GM12865 (cell line): ENCODE results near the gene CDC45.

Experiments used
- DNase-seq: peaks from one replicate; pipeline ENCODE4 v3.0.0; 2010; ENCODE audit warnings: low read depth
- H3K4me3 ChIP-seq: 2 replicates; pipeline ENCODE4 v1.5.1; 2011; ENCODE audit warnings: mild to moderate bottlenecking, low read depth, low read length, control low read depth
- CTCF ChIP-seq: IDR thresholded peaks from 2 replicates; pipeline ENCODE4 v1.5.1; 2011; ENCODE audit warnings: low read length, control low read depth, low read depth, inconsistent platforms; ENCODE audit not compliant: insufficient read depth; ENCODE audit errors: missing control alignments

The CDC45 gene

GRCh38 chr22:19480173-19480568 lies 451 bp downstream of the CDC45 start:
- DNase-seq = no peak
- TF ChIP-seq CTCF = no peak
- peak overlapping the region; percentile 74 for H3K4me3 ChIP-seq

DNA sequence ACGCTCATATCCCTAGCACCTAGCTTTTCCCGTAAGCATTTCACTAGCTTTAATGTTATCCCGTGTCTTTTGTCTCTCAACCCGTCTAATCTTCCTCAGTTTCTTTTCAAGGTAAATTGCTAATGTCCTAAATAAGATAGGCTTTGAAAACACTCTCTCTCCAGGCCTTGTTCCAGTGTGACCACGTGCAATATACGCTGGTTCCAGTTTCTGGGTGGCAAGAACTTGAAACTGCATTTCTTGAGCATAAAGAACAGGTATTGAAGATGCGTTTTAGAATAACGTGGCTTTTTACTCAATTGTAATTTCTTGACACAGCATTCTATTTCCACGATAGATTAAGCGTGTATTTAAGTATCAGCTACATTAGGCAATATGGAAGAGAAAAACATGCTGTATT lies 1.1 kb downstream of the CDC45 start:
- H3K4me3 ChIP-seq = peak overlapping the region; percentile 74
- DNase-seq = no peak
- no peak for TF ChIP-seq CTCF

- no peak for DNase-seq
- H3K4me3 ChIP-seq = no peak overlapping the region
- no peak for TF ChIP-seq CTCF
These were observed 2.6 kb downstream of the CDC45 start for GRCh38 chr22:19482297-19482696.

DNA sequence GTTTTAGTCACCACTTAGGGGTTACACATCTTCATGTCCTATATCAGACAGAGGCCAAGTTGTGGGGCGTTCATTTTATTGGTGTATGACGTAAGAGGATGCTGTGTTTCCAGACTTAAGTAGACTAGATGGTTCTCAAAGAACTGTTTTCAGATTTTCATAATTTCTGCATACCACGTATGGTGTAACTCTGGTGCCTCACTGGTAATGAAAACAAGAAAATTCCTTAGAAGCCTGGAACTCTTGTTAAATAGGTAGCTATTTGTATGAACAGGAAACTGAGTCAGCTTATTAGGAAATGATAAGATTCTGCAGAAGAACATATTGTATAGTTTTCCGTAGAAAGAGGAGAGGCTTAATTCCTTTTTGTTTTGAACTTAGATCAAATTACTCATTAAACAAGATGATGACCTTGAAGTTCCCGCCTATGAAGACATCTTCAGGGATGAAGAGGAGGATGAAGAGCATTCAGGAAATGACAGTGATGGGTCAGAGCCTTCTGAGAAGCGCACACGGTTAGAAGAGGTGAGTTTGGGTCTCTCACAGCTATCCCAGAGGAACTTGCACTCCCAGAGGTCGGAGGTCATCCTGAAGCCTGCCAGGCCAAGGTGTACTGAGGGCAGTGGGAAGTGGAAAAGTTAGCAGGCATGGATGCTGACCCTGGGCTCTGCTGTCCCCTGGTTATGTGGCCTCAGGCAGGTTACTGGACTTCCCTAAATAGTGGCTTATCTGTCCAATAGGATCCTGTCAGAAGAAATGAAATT lies 3.9 kb downstream of the CDC45 start:
- TF ChIP-seq CTCF = no peak
- DNase-seq = no peak
- H3K4me3 ChIP-seq = no peak overlapping the region

DNA sequence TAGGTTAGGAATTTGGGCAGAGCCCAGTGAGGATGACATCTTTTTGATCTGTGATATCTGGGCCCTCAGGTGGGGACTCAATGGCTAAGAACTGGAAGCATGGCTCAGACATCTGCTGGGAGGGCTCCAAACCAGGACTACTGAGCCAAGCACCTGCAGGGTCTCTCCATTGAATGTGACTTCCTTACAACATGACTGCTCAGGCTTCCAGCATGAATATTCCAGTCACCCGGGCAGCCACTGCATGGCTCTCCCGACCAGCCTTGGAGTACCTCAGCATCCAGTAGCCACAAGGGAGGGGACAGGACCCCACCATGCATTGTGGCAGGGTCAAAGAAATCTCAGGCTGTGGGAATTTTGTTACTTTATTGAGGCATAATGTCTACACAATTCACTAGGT lies 8.6 kb downstream of the CDC45 start:
- DNase-seq = no peak
- no peak overlapping the region for H3K4me3 ChIP-seq
- no peak for TF ChIP-seq CTCF

DNA sequence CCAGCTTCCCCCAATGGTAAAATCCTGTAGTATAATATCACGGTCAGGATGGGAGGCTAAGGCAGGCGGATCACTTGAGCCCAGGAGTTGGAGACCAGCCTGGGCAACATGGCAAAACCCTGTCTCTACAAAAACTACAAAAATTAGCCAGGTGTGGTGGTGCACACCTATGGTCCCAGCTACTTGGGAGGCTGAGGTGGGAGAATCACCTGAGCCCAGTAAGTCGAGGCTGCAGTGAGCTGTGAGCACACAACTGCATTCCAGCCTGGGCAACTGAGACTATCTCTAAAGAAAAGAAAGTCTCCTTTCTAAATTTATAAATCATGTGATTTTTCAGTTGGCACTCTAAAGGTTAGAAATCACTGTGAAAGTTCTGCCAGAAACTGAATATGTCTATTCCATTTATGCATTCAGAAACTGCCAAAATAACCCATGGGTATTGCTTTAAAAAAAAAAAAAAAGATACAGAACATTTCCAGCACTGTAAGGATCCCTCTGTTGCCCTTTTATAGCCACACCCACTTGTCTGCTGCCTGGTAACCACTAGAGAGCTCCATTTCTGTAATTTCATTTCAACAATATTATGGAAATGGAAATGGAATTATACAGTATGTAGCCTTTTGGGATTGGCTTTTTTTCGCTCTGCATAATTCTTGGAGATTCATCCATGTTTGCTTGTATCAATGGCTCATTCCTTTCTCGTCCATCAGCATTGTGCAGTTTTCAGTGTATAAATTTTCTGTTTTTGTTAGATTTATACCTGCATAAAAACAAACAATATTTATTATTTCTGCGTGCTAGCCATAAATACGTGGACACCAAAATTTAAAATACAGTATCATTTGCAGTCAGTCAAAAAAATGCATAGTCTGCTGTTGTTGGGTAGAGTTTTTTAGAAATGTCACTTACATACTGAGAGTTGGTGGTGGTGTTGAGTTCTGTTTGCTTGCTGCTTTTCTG lies 9.4 kb downstream of the CDC45 start:
- no peak for TF ChIP-seq CTCF
- no peak for DNase-seq
- H3K4me3 ChIP-seq = no peak overlapping the region
